HCT116 (cell line): ENCODE measurements around the gene RAD21L1. TPM values are rescaled to one million over a fixed set of nuclear protein-coding genes. Genes with fewer than 3 reads are reported as not detected.

Experiments used
- ATAC-seq: fragments of 200-7000 bp; cut with Tn5 transposase; 2 replicates; pipeline ENCODE4 v1.9.1; 2020; ENCODE audit warnings: mild to moderate bottlenecking, moderate library complexity
- BruUV-seq: library from RNA; stranded (reverse); fragments of 400-500 nt; replicated peaks from 2 replicates; lab custom pipeline; 2021; lab: Mats Ljungman, UMichigan
- CTCF ChIA-PET: fragments of 300-600 bp; sonication (Branson Sonifier 250); formaldehyde crosslinking; loops from one replicate; lab custom pipeline; 2021; ENCODE audit warnings: antibody characterized with exemption; lab: Charles Lee
- POLR2A ChIA-PET: fragments of 300-600, 350-600 bp; sonication (Branson Sonifier 250); formaldehyde crosslinking; loops from one replicate; lab custom pipeline; 2021; ENCODE audit warnings: antibody characterized with exemption; lab: Charles Lee
- RAD21 ChIA-PET, 2 experiments: fragments of 300-600 bp; sonication (Branson Sonifier 250); formaldehyde crosslinking; loops; one replicate each; lab custom pipeline; 2023; ENCODE audit warnings: low total read pairs in 2 of 2; ENCODE audit not compliant: uncharacterized antibody in 2 of 2, unreplicated experiment in 2 of 2, low non-redundant PET in 1 of 2; lab: Charles Lee
- DNase-seq: peaks from one replicate; pipeline ENCODE4 v3.0.0-alpha.2; 2010; ENCODE audit warnings: low read depth, low spot score
- H2AFZ ChIP-seq: fragments of 200-600 bp; shearing (Covaris generic), sonication (generic); 2 replicates; pipeline ENCODE4 v1.6.1; 2017; ENCODE audit warnings: low read depth, mixed run types, mixed read lengths, antibody characterized with exemption, low read length; ENCODE audit not compliant: poor library complexity, severe bottlenecking
- H3K27ac ChIP-seq: 2 replicates; pipeline ENCODE4 v1.5.1; 2012; ENCODE audit warnings: low read depth, low read length
- H3K27me3 ChIP-seq: fragments of 200-600 bp; sonication (generic); 2 replicates; pipeline ENCODE4 v1.6.1; 2016; ENCODE audit warnings: mixed run types, low read length, mixed read lengths; ENCODE audit not compliant: insufficient read depth
- H3K36me3 ChIP-seq, 2 experiments: fragments of 200-500 bp in 1 of 2; fragments of 200-600 bp in 1 of 2; sonication (Bioruptor generic) in 1 of 2; sonication (generic) in 1 of 2; 2 replicates each; pipeline versions ENCODE4 v1.5.1 to v1.6.1; 2014 to 2016; ENCODE audit warnings: low read length in 2 of 2, inconsistent platforms in 1 of 2, mixed read lengths in 1 of 2, mixed run types in 1 of 2; ENCODE audit not compliant: insufficient read depth in 2 of 2, control insufficient read depth in 1 of 2
- H3K4me1 ChIP-seq, 2 experiments: fragments of 200-600 bp in 1 of 2; sonication (generic) in 1 of 2; 2 replicates each; pipeline versions ENCODE4 v1.5.1 to v1.6.1; 2012 to 2017; ENCODE audit warnings: low read length in 2 of 2, inconsistent platforms in 1 of 2, mild to moderate bottlenecking in 1 of 2, mixed read lengths in 1 of 2, mixed run types in 1 of 2, moderate library complexity in 1 of 2; ENCODE audit not compliant: insufficient read depth in 2 of 2, control insufficient read depth in 1 of 2
- H3K4me2 ChIP-seq: fragments of 200-600 bp; sonication (generic); 2 replicates; pipeline ENCODE4 v1.6.1; 2017; ENCODE audit warnings: mixed run types, low read length, mixed read lengths
- H3K4me3 ChIP-seq, 2 experiments: fragments of 200-600 bp in 1 of 2; sonication (generic) in 1 of 2; replicated peaks in 1 of 2; 2 replicates each; pipeline ENCODE4 v1.5.1; 2011 to 2016; ENCODE audit warnings: low read length in 2 of 2, control low read depth in 1 of 2, low read depth in 1 of 2, mild to moderate bottlenecking in 1 of 2, mixed read lengths in 1 of 2, mixed run types in 1 of 2
- H3K79me2 ChIP-seq: fragments of 200-600 bp; sonication (generic); 2 replicates; pipeline ENCODE4 v1.6.1; 2017; ENCODE audit warnings: mild to moderate bottlenecking, mixed run types, low read length, moderate library complexity, mixed read lengths; ENCODE audit not compliant: insufficient read depth
- H3K9ac ChIP-seq: fragments of 200-600 bp; sonication (generic); 2 replicates; pipeline ENCODE4 v1.6.1; 2016; ENCODE audit warnings: low read length, mixed read lengths
- H3K9me2 ChIP-seq: fragments of 200-600 bp; sonication (generic), shearing (Covaris generic); 2 replicates; pipeline ENCODE4 v1.6.1; 2017; ENCODE audit warnings: mixed run types, mild to moderate bottlenecking, moderate library complexity; ENCODE audit not compliant: insufficient read depth
- H3K9me3 ChIP-seq, 2 experiments: fragments of 200-500 bp in 1 of 2; fragments of 200-600 bp in 1 of 2; sonication (Bioruptor generic) in 1 of 2; sonication (generic) in 1 of 2; 2 replicates each; pipeline ENCODE4 v1.6.1; 2014 to 2017; ENCODE audit warnings: low read length in 2 of 2, mixed read lengths in 2 of 2, inconsistent platforms in 1 of 2, low read depth in 1 of 2, mild to moderate bottlenecking in 1 of 2, mixed run types in 1 of 2, moderate library complexity in 1 of 2; ENCODE audit not compliant: control insufficient read depth in 1 of 2, insufficient read depth in 1 of 2
- H4K20me1 ChIP-seq: fragments of 200-600 bp; sonication (generic), shearing (Covaris generic); 2 replicates; pipeline ENCODE4 v1.6.1; 2017; ENCODE audit warnings: mixed run types, mild to moderate bottlenecking, moderate library complexity; ENCODE audit not compliant: insufficient read depth
- CBX3 ChIP-seq: IDR thresholded peaks from 2 replicates; pipeline ENCODE4 v1.6.1; 2012; ENCODE audit warnings: low read depth
- CTCF ChIP-seq, 3 experiments: fragments of 200-600 bp in 1 of 3; sonication (generic) in 1 of 3; IDR thresholded peaks in 2 of 3; conservative IDR thresholded peaks in 1 of 3; 2 replicates each; pipeline ENCODE4 v1.5.1; 2012 to 2017; ENCODE audit warnings: low read depth in 2 of 3, low read length in 2 of 3, antibody characterized with exemption in 1 of 3, borderline replicate concordance in 1 of 3, control low read depth in 1 of 3, mild to moderate bottlenecking in 1 of 3, mixed read lengths in 1 of 3, mixed run types in 1 of 3, moderate library complexity in 1 of 3; ENCODE audit not compliant: insufficient read depth in 1 of 3
- EGR1 ChIP-seq: IDR thresholded peaks from 2 replicates; pipeline ENCODE4 v1.6.1; 2012; ENCODE audit warnings: low read depth
- EZH2 ChIP-seq: fragments of 200-600 bp; sonication (generic); IDR thresholded peaks from 2 replicates; pipeline ENCODE4 v1.6.1; 2017; ENCODE audit warnings: antibody characterized with exemption, mixed run types
- MAX ChIP-seq: IDR thresholded peaks from 2 replicates; pipeline ENCODE4 v1.6.1; 2012
- POLR2AphosphoS5 ChIP-seq: IDR thresholded peaks from 2 replicates; pipeline ENCODE4 v1.6.1; 2011; ENCODE audit warnings: mild to moderate bottlenecking, low read depth, low read length, moderate library complexity
- RAD21 ChIP-seq: IDR thresholded peaks from 2 replicates; pipeline ENCODE4 v1.6.1; 2012; ENCODE audit warnings: low read depth, mild to moderate bottlenecking
- SRF ChIP-seq: IDR thresholded peaks from 2 replicates; pipeline ENCODE4 v1.6.1; 2012; ENCODE audit warnings: low read depth
- ZNF274 ChIP-seq: fragments of 200-500 bp; sonication (Bioruptor generic); IDR thresholded peaks from 2 replicates; pipeline ENCODE4 v1.6.1; 2014; ENCODE audit warnings: mild to moderate bottlenecking, low read depth, low read length, inconsistent platforms
- intact Hi-C: fragments of 100-400 bp; cut with micrococcal nuclease; formaldehyde crosslinking; loops from 2 replicates; pipeline ENCODE4 v1.10.0; 2022
- total RNA-seq: library from RNA; stranded (reverse); gene quantifications from one replicate; pipeline ENCODE4 v1.2.1, GENCODE V29; 2021; ENCODE audit not compliant: unreplicated experiment

The RAD21L1 gene
- total RNA-seq, 1 experiment from 2014 or later = 0.17 TPM

GRCh38 chr20:1304710-1305515 is 79.1 kb downstream of the RAD21L1 start:
- Histone ChIP-seq H3K36me3 (no peaks in the 10 kb centered on the region), H3K4me1 (peaks cover 8 to 11% of the 10 kb centered on the region in 2 experiments), H3K27ac (no peak overlapping the region), H3K9ac (no peak overlapping the region), H4K20me1 (no peaks in the 10 kb centered on the region; the same call in 1 of the 2 replicates), H3K9me3 (no peaks in the 10 kb centered on the region), H3K27me3 (no peaks in the 10 kb centered on the region), H3K79me2 (no peaks in the 10 kb centered on the region), H3K4me2 (no peak overlapping the region), H3K9me2 (no peaks in the 10 kb centered on the region), H2AFZ (no peak overlapping the region), H3K4me3 (no peak overlapping the region)
- ChIA-PET RAD21 (no interaction called here), CTCF (no interaction called here), POLR2A (no interaction called here)
- DNase-seq = no peak
- ATAC-seq = no peak
- BruUV-seq = no TSS peak
- intact Hi-C loops = no loop called here
- no peak for TF ChIP-seq SRF
- no peak for TF ChIP-seq EGR1
- TF ChIP-seq POLR2AphosphoS5 = no peak
- no peak for TF ChIP-seq RAD21
- no peak for TF ChIP-seq ZNF274
- no peak for TF ChIP-seq CTCF (IDR thresholded peaks at IDR 0.05 in 2 of 3, conservative IDR thresholded peaks at IDR 0.05 in 1 of 3; ENCODE audit: borderline replicate concordance in 1 of 3, insufficient read depth in 1 of 3, low read depth in 2 of 3, low read length in 2 of 3)
- no peak for TF ChIP-seq MAX
- TF ChIP-seq CBX3 = no peak
- no peak for TF ChIP-seq EZH2

Other genes with a start within 250 kb of the RAD21L1 start
- gene RSPO4, start 223.7 kb upstream of the RAD21L1 start, total RNA-seq = 0.84 TPM
- gene PSMF1, start 107.4 kb upstream of the RAD21L1 start, total RNA-seq = 153 TPM
- 25.7 TPM for gene TMEM74B, start 41.1 kb upstream of the RAD21L1 start, total RNA-seq
- not detected for gene C20orf202, start 22.6 kb upstream of the RAD21L1 start, total RNA-seq
- gene SNPH, start 40.2 kb downstream of the RAD21L1 start, total RNA-seq = 3.2 TPM
- gene SDCBP2, start 103.1 kb downstream of the RAD21L1 start, total RNA-seq = 3.4 TPM
- gene FKBP1A, start 167.0 kb downstream of the RAD21L1 start, total RNA-seq = 259 TPM
- gene NSFL1C, start 240.8 kb downstream of the RAD21L1 start, total RNA-seq = 93.4 TPM